NCI-H1417 (cell line): ENCODE data around the gene TRIM2.

ENCODE experiments used
- DNase-seq, 3 experiments: peaks; one replicate each; lab custom pipeline; 2025; lab: John Stamatoyannopoulos, UW

TRIM2 gene

DNA sequence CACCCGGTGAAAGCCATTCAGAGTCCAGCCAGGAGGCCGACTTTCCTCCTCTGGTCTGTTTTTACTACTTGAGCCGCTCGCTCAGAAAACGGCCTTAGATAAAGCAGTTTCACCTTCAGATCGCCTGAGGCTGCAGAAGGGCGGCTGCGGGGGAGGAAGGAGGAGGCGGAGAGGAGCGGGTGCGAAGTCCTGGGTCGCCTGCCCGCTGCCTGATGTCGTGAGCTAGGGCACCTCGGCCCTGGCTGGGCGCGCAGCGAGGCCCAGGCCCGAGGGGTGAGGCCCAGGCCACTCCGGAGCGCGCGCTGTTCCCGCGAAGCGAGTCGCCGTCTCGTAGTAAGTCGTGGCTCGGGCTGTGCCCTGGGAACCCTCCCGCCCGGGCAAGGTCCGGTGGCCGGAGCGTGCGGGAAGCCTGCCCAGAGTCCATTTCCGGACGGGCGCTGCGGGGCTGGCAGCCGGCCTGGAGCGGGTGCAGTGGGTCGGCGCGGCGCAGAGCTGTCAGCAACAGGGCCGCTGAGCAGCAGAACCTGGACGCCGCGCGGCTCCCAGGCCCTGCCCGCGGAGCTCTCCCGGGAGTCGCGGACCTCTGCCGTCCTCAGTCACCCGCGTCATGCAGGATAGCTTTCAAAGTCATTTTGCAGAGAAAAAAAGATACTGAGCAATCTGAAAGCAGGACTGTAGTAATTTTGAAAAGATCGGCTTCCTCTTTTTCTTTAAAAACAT, 18.6 kb downstream of the TRIM2 start:
- peak; percentile 31 to 83 (median 79) for DNase-seq

DNA sequence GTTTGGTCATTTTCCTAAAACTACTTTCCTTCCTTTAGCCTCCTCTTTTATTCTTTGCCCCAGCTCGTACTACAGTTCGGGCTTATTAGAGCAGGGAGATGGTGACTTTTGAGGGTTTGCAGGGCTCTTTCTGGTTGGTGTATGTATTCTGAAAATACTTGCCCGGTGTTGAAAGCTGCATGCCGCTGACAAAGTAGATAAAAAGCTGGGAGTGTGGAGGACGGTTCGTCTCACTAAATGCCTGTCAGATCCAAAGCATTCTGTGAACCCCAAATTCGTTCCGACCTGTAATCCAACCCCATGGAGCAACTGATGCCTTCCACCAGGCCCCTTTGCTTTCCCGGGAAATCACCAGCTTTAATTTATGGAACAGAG, 19.2 kb downstream of the TRIM2 start:
- DNase-seq = peak in 1 of 3 experiments; percentile 31

DNA sequence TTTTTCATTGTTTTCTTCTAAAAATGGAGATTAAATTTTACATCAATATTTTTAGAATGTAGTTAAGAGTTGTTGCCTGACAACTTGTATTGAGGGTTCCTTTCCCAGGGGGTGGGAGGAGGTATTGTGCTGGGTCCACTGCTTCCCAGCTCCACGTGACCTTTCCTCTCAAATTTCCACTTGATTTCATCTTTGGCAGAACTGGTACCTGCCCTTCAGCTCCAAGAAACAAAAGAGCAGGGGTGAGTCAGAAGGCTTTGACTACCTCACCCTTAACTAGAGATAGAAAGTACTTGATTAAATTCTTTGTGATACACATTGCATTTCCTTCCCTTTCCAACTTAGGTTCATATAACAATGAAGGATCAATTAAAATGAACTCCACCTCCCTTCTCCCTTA, 19.7 kb downstream of the TRIM2 start:
- peak in 2 of 3 experiments; percentile 51 to 56 for DNase-seq

GRCh38 chr4:153224474-153224873, 20.2 kb downstream of the TRIM2 start:
- DNase-seq = no peak

- no peak for DNase-seq
These were observed 23.3 kb downstream of the TRIM2 start for GRCh38 chr4:153227469-153228075.

GRCh38 chr4:153228512-153229140, 24.4 kb downstream of the TRIM2 start:
- no peak for DNase-seq

GRCh38 chr4:153229545-153229944, 25.3 kb downstream of the TRIM2 start:
- no peak for DNase-seq

GRCh38 chr4:153232768-153233167, 28.5 kb downstream of the TRIM2 start:
- DNase-seq = peak in 2 of 3 experiments; percentile 3 to 8

DNA sequence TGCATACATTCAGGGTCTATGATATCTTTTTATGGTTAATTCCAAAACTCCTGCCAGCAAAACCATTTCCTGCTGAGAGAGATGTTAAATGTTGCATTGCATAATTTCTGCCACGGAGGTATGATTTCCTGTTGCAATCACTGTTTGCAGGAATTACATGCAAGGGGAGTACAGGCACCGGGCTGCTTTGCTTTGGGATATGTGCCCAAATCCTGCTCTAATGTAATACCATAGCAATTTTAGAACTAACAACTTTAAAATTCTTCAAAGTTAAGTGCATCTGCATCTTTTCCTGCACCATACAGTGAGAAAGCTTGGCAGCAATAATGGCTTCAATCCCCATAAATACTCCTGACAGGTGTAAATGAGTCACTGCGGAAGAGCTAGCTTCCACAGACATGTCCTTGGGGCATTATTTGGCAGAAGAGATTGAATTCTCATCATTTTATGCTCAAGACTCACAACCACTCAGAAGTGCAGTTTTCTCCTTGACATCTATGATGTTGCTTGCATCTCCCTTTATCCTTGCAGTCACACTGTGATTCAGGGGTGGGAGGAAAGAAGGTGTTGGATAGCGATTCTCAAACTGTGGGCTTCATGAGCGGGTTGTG, 29.6 kb downstream of the TRIM2 start:
- peak in 2 of 3 experiments; percentile 4 to 33 for DNase-seq

DNA sequence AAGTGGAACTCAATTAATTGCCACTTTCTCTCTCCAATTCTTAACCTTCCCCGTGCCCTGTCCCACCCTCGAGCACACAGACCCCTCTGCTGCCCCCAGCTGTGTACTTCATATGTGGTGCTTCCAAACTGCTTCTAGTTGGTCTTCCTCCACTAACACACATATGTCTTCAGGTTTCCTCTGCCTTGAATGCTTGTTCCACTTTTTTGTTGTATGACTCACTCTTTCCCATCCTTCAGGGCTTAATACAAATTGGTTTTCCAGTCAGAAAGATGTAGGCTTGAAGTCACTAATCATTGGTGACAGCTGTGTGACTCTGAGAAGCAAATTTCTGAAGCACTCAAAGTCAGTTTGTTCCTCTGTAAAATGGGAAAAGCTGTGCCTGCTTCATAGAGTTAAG, 30.6 kb downstream of the TRIM2 start:
- no peak for DNase-seq

- DNase-seq = no peak
These were observed 34.1 kb downstream of the TRIM2 start for GRCh38 chr4:153238135-153238919.

DNA sequence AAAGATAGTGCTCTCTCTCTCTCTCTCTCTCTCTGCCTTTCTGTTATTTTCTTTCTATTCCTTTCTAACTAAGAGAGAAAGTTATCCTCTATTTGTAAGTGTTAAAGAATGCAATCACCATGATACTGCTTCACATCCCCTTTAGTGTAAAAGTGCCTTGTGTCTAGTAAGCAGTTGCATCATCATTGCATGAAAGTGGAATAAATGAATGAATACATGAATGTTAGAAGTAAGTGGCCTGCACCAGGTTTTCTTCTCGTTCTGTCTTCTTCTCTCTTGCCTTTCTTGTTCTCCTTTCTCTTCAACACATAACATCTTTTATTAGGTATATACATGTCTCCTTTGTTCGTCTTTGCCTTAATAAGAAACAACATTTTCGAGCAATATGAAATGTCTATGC, 35.2 kb downstream of the TRIM2 start:
- DNase-seq = no peak

DNA sequence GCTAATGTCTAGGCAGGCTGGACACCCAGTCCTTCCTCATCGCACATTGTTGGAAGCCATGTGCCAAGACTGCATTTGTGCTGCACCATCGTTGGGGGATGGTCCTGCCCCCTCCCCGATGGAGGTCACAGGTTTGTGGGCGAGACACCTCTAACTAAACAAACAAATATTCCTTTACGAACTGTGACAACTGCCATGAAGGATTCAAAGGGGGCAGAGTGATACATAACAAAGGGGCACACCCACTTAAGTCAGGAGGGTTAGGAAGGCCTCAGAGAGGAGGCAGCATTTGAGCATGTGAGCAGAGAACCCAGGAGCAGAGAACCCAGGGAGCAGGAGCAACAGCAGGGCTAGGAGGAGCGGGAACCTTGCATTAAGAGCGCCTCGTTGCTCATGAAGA, 37.1 kb downstream of the TRIM2 start:
- no peak for DNase-seq

- peak in 2 of 3 experiments; percentile 8 to 47 for DNase-seq
These were observed 38.0 kb downstream of the TRIM2 start for GRCh38 chr4:153241970-153242838.

DNA sequence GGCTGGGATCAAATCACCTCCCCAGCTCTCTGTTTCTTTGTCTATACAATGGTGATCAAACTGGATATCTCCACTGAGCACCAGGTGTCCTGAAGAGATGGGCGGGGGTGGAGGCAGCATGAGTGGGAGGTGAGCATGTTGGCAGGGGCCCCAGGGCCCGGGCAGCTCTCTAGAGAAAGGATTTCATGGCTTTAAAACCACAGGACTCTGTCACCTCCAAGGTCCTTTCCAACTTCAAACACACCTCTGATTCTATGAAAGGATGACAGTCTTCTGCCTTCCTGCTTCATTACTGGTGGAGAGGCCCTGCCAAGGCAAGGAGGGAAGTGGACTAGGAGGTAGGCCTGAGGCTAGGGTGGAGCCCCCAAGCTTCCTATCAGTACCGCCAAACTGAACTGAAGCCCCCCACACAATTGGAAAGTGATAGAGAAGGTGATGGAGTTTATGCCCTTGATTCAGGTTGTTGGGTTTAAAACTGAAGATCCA, 38.6 kb downstream of the TRIM2 start:
- DNase-seq = peak in 1 of 3 experiments; percentile 36

DNA sequence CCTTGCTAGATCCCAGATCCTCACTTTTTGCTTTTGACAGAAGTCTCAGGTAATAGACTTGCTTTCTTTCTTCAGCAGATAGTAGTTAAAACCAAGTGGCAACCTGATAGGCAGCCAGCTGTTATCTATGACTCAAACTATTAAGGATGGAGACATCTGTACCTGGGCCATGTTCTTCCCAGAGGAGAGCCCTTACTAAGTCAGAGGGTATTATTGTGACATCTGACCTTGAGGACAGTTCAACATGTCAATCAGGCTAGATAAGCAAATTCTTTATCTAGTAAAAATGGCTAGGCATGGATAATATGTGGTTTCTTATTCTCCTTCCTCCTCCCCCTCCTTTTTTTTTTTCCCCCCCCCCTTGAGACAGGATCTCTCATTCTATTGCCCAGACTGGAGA, 39.2 kb downstream of the TRIM2 start:
- DNase-seq = no peak

DNA sequence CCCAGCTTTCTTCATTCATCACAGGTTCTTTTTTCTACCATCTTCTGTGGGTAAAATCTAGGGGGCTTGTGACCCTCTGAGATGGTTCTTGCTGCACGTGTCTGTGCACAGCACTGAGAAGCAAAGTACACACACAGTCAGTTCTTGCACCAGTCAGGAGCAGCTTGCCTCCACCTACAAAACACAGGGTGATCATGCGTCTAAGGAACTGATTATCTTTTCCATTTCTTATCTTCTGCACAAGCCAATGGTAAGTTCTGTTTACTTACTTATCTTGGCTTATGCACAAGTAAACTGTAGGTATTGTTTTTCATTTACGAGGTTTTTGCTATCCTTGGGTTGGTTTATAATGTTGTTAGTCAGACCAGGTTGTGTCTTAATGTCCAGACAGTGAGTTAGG, 40.7 kb downstream of the TRIM2 start:
- DNase-seq = no peak

DNA sequence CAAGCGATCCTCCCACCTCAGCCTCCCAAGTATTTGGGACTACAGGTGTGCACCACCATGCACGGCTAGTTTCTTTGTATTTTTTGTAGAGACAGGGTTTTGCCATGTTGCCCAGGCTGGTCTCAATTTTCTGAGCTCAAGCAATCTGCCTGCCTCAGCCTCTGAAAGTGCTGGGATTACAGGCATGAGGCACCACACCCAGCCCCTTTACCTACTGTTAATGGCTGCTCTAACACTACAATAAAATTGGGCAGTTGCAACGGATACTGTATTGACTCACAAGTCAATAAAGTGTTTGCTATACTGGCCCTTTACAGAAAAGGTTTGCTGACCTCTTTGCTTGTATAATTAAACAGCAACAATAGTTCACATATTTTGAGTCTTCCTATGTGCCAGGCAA, 41.5 kb downstream of the TRIM2 start:
- DNase-seq = no peak

- DNase-seq = peak; percentile 6 to 56 (median 35)
These were observed 42.3 kb downstream of the TRIM2 start for GRCh38 chr4:153246446-153247115.

DNA sequence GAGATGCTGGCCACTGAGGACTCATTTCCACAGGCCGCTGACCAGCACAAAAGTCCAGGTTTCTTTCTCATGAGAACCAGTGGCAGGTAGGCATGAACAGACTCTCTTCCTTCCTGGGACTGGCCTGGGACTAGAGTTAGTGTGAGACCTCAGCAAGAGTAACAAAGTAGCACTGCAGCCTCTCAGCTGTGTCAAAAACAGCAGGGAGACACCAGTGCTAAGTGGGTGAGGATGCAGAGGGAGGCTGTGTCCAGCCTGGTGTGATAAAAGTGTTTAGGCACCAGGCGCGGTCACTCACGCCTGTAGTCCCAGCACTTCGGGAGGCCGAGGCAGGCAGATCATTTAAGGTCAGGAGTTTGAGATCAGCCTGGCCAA, 42.9 kb downstream of the TRIM2 start:
- DNase-seq = no peak
